Ishikawa (cell line): ENCODE results near the gene TBC1D5.

ENCODE experiments used
- CEBPB ChIP-seq: IDR thresholded peaks from 2 replicates; pipeline ENCODE4 v1.6.1; 2012
- EP300 ChIP-seq: IDR thresholded peaks from 2 replicates; pipeline ENCODE4 v1.6.1; 2012; ENCODE audit warnings: borderline replicate concordance
- FOXM1 ChIP-seq: IDR thresholded peaks from 2 replicates; pipeline ENCODE4 v1.6.1; 2012; ENCODE audit warnings: low read depth, borderline replicate concordance
- MAX ChIP-seq: IDR thresholded peaks from 2 replicates; pipeline ENCODE4 v1.6.1; 2012
- RAD21 ChIP-seq: IDR thresholded peaks from 2 replicates; pipeline ENCODE4 v1.6.1; 2012; ENCODE audit warnings: low read depth
- TAF1 ChIP-seq: IDR thresholded peaks from 2 replicates; pipeline ENCODE4 v1.6.1; 2012; ENCODE audit warnings: low read depth, mild to moderate bottlenecking
- TCF12 ChIP-seq: IDR thresholded peaks from 2 replicates; pipeline ENCODE4 v1.6.1; 2012; ENCODE audit warnings: low read depth
- USF1 ChIP-seq: IDR thresholded peaks from 2 replicates; pipeline ENCODE4 v1.6.1; 2012
- YY1 ChIP-seq: IDR thresholded peaks from 2 replicates; pipeline ENCODE4 v1.6.1; 2012; ENCODE audit warnings: low read depth
- ZBTB7A ChIP-seq: IDR thresholded peaks from 2 replicates; pipeline ENCODE4 v1.6.1; 2012; ENCODE audit warnings: low read depth

GRCh38 chr3:17333893-17334292, 408.5 kb downstream of the TBC1D5 start:
- TF ChIP-seq USF1 (no peak), EP300 (no peak), TAF1 (no peak), TCF12 (no peak), MAX (no peak), RAD21 (no peak), ZBTB7A (no peak), YY1 (no peak), FOXM1 (no peak), CEBPB (no peak)
